Chondrocyte (in vitro differentiated cells): ENCODE measurements around the gene CDCA8. TPM values are rescaled to one million over a fixed set of nuclear protein-coding genes. Genes with fewer than 3 reads are reported as not detected.

ENCODE experiments used
- DNase-seq: peaks from one replicate; pipeline ENCODE4 v3.0.0; 2021; ENCODE audit warnings: mixed read lengths, low spot score
- H3K27ac Mint-ChIP-seq: one replicate; pipeline ENCODE4 v1.8.0; 2021; ENCODE audit warnings: mild to moderate bottlenecking, moderate library complexity, mixed read lengths; ENCODE audit not compliant: unreplicated experiment
- H3K27me3 Mint-ChIP-seq: 2 replicates; pipeline ENCODE4 v1.8.0; 2021; ENCODE audit warnings: low read depth, mixed read lengths
- H3K36me3 Mint-ChIP-seq: 2 replicates; pipeline ENCODE4 v1.8.0; 2021; ENCODE audit warnings: low read depth, mixed read lengths
- H3K4me1 Mint-ChIP-seq: 2 replicates; pipeline ENCODE4 v1.8.0; 2021; ENCODE audit warnings: low read depth, mild to moderate bottlenecking, mixed read lengths
- H3K4me3 Mint-ChIP-seq: one replicate; pipeline ENCODE4 v1.8.0; 2021; ENCODE audit warnings: mild to moderate bottlenecking, moderate library complexity, mixed read lengths; ENCODE audit not compliant: unreplicated experiment
- H3K9me3 Mint-ChIP-seq: 2 replicates; pipeline ENCODE4 v1.8.0; 2021; ENCODE audit warnings: low read depth, mixed read lengths
- CTCF ChIP-seq: fragments of 200-600 bp; sonication (generic); IDR thresholded peaks from 2 replicates; pipeline ENCODE4 v1.5.0; 2021; ENCODE audit warnings: antibody characterized with exemption, mild to moderate bottlenecking, moderate library complexity
- total RNA-seq: library from RNA; stranded (reverse); gene quantifications from 3 replicates; pipeline ENCODE4 v1.2.1, GENCODE V29; 2021

The CDCA8 gene
- total RNA-seq, 1 donor from 2014 or later: 6.0 TPM

DNA sequence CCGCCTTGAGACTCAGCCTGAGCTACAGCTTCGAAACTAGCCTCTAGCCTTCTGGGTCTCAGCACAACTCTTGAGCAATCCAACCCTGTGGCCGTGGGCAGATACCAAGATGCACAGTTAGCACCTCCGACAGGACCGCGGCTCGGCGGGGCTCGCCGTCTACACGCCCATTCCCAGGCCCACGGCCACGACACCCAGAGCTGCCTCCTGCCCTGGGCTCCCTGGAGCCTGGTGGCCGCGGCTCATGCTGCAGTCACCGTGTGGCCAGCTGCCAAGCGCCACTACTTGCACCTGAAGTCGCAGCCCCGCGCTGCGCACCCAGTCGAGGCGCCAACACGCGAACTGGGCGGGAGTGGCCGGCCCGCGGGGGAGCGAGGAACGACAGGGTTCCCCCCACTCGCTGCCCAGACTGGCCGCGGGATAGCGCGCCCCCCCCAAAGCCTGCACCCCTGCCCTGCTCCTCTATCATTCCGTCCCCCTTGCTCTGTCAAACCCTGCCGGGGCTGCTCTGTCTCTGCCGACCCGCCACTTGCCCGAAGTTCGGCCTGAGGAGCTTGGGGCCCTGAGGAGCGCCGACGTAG lies 729 bp upstream of the CDCA8 start:
- DNase-seq: no peak
- peaks cover 29% of the 10 kb centered on the region for H3K4me1 Mint-ChIP-seq
- peak overlapping the region; percentile 98 for H3K27ac Mint-ChIP-seq
- no peaks in the 10 kb centered on the region for H3K9me3 Mint-ChIP-seq
- no peaks in the 10 kb centered on the region for H3K27me3 Mint-ChIP-seq
- no peaks in the 10 kb centered on the region for H3K36me3 Mint-ChIP-seq
- no peak for TF ChIP-seq CTCF
- peak overlapping the region; percentile 96 for H3K4me3 Mint-ChIP-seq

DNA sequence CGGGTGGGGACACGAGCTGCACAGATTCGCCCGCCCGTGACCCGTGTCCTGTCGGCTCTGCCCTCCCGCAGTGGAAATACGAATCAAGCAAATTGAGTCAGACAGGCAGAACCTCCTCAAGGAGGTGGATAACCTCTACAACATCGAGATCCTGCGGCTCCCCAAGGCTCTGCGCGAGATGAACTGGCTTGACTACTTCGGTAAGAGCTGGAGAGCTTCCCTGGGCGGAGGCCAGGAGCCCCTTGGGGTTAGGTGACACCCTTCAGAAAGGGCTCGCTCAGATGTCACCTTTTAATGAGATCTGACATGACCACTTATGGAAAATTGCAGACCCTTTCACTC lies 489 bp downstream of the CDCA8 start:
- no peak for DNase-seq
- H3K4me1 Mint-ChIP-seq: peaks cover 29% of the 10 kb centered on the region
- H3K27me3 Mint-ChIP-seq: no peaks in the 10 kb centered on the region
- H3K36me3 Mint-ChIP-seq: no peaks in the 10 kb centered on the region
- H3K27ac Mint-ChIP-seq: peak overlapping the region; percentile 51
- H3K9me3 Mint-ChIP-seq: no peaks in the 10 kb centered on the region
- H3K4me3 Mint-ChIP-seq: peak overlapping the region; percentile 96
- no peak for TF ChIP-seq CTCF

- Mint-ChIP-seq H3K4me1 (no peaks in the 10 kb centered on the region), H3K27ac (no peak overlapping the region), H3K4me3 (no peak overlapping the region), H3K9me3 (no peaks in the 10 kb centered on the region), H3K36me3 (peaks cover 5% of the 10 kb centered on the region), H3K27me3 (no peaks in the 10 kb centered on the region)
- TF ChIP-seq CTCF: no peak
- no peak for DNase-seq
Observed at GRCh38 chr1:37697090-37697489, 4.8 kb downstream of the CDCA8 start.

- no peak for DNase-seq
- H3K27ac Mint-ChIP-seq: no peak overlapping the region
- no peak for TF ChIP-seq CTCF
- H3K36me3 Mint-ChIP-seq: peaks cover 5% of the 10 kb centered on the region
- H3K4me3 Mint-ChIP-seq: no peak overlapping the region
- H3K9me3 Mint-ChIP-seq: no peaks in the 10 kb centered on the region
- H3K27me3 Mint-ChIP-seq: no peaks in the 10 kb centered on the region
- H3K4me1 Mint-ChIP-seq: no peaks in the 10 kb centered on the region
Observed at GRCh38 chr1:37697737-37698136, 5.4 kb downstream of the CDCA8 start.

DNA sequence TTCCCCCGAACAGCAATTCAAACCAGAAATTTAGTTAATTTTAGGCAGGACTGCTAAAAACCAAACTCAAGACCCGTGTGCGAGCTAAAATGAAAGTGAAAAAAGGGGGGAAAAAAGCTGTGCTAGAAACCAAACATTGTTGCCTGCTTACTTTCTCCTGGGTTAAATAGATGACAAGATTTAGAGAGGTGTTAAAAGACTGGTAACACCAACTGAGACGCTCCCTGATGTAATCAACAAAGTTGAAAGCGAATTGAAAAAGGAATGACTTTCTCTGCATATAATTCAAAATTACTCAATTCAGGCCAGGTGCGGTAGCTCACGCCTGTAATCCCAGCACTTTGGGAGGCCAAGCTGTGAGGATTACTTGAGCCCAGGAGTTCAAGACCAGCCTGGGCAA lies 6.8 kb downstream of the CDCA8 start:
- TF ChIP-seq CTCF: no peak
- no peak overlapping the region for H3K4me3 Mint-ChIP-seq
- DNase-seq: no peak
- peaks cover 5% of the 10 kb centered on the region for H3K36me3 Mint-ChIP-seq
- no peak overlapping the region for H3K27ac Mint-ChIP-seq
- peaks cover under 1% of the 10 kb centered on the region for H3K4me1 Mint-ChIP-seq
- no peaks in the 10 kb centered on the region for H3K9me3 Mint-ChIP-seq
- H3K27me3 Mint-ChIP-seq: no peaks in the 10 kb centered on the region
